GM12874 (cell line): ENCODE measurements around the gene FAM210A.

ENCODE experiments used
- TF ChIP-seq, protein P1 (sequence below): IDR thresholded peaks from 2 replicates; pipeline ENCODE4 v1.5.1; 2011; ENCODE audit warnings: low read depth, mild to moderate bottlenecking, control low read depth, low read length, moderate library complexity; ENCODE audit not compliant: insufficient read depth

Gene FAM210A

DNA sequence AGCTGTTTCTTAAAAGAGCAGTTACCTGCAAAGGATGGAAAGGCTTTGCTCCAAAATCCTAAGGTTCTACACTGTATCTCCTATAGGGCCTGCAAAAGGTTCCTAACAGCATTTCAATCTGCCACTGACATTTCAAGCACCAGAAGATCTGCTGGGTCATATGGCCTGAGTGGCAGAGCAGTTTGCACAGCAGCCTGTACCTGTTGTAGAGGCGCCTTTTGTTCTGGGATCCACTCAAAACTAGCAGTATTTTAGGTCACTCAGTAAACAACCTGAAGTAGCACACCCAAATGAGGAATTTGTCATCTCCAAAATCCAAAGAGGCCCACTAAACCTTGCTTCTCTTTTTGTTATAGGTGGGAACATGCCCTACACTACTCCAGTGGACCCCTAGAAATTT lies 6.2 kb downstream of the FAM210A start:
- TF ChIP-seq, protein P1, sequence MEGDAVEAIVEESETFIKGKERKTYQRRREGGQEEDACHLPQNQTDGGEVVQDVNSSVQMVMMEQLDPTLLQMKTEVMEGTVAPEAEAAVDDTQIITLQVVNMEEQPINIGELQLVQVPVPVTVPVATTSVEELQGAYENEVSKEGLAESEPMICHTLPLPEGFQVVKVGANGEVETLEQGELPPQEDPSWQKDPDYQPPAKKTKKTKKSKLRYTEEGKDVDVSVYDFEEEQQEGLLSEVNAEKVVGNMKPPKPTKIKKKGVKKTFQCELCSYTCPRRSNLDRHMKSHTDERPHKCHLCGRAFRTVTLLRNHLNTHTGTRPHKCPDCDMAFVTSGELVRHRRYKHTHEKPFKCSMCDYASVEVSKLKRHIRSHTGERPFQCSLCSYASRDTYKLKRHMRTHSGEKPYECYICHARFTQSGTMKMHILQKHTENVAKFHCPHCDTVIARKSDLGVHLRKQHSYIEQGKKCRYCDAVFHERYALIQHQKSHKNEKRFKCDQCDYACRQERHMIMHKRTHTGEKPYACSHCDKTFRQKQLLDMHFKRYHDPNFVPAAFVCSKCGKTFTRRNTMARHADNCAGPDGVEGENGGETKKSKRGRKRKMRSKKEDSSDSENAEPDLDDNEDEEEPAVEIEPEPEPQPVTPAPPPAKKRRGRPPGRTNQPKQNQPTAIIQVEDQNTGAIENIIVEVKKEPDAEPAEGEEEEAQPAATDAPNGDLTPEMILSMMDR = no peak

DNA sequence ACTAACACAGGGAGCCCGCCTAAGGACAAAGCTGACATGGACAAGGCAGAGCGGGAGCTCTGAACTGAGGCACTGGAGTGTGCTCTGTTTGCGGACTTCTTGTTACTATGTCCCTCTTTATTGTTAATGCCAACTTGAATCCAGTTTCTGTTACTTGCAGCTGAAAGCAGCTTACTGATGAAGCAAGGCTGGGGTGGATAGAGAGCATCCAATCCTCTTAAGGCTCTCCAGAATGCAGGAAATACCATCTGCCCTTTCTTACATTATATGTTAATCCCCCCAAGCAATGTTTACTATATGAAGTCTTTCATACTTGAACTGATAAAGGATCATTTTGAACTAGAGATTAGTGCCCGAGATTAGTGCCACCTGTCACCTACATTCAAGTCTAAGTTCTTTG lies 9.4 kb downstream of the FAM210A start:
- TF ChIP-seq, protein P1 = no peak

DNA sequence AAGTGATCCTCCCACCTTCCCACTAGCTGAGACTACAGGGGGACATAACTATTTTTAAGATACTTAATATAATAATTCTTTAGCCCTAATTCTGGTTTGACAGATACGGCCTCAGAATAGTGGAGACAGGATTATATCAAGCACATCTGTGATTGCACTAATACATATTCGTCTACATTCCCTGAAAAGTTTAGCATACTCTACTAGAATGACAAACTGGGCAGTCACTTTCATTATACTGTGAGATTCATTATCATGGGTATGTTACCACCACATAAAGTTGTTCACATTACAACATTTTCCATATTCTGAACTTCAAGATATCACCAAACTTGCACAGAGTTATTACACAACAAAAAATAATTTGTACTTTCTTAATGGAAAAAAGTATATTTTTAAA lies 11.0 kb downstream of the FAM210A start:
- TF ChIP-seq, protein P1 = no peak

DNA sequence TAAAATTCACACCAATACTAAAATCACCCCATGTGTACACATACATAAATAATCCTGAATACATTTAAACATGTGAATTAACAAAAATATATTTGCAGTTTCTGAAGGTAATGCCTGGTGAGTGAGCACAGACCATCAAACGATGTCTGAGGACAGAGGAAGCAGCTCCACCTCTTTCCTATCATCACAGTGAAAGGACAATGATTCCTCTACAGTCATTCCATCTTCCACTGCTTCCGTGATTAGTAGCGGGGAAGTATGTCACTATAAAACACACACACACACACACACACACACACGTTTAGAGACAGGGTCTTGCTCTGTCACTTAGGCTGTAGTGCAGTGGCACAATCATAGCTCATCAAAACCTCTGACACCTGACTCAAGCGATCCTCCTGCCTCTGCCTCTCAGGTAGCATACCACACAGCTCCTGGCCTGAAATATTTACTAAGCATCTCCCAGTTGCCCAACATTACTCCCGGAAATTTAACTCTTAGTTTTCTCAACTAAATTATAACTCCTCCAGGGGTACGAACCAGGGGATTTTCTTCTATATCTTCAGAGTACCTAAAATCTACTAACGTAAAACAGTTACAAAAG lies 12.8 kb downstream of the FAM210A start:
- TF ChIP-seq, protein P1 = no peak

DNA sequence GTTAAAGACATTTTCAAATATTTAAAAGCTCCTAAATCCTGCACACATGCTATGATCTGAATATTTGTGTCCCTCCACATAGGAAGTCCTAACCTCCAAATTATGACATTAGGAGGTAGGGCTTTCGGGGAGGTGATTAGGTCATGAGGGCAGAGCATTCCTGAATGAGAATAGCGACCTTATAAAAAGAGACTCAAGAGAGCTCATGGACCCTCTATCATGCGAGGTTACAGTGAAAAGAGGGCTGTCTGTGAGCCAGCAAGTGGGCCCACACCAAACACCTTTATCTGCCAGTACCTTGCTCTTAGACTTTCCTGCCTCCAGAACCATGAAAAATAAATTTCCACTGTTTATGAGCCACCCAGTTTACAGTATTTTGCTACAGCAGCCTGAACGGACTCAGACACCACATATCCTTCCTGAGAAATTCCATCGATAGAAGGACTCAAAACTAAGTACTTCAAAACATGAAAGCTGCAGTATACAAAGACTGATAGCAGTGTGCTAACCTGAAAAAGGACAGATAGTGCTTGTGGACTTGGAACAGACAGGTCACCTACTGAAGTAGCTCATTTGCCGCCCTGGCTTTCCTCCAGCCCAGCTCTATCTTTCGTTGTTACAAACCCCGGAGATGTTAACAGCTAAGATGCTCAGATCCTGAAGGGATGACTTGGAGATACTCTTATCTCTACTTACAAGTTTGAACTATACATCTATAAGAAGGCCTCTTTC lies 13.8 kb downstream of the FAM210A start:
- TF ChIP-seq, protein P1 = no peak

DNA sequence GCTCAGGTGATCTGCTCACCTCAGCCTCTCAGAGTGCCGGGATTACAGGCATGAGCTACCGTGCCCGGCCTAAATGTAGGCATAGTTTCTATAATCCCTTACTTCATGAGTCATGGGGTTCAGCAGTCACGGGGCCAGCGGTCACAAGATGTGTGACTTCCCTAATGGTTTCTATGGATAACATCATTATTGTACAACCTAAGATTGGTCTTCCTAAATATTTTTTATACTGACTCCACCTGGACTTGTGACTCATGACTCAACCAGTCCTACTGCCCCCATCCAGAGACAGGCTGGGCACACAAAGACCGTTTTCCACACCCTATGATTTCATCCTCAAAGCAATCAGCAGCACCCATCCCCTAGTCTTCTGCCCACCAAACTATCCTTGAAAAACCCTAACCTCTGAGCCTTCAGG lies 15.9 kb downstream of the FAM210A start:
- TF ChIP-seq, protein P1 = no peak

DNA sequence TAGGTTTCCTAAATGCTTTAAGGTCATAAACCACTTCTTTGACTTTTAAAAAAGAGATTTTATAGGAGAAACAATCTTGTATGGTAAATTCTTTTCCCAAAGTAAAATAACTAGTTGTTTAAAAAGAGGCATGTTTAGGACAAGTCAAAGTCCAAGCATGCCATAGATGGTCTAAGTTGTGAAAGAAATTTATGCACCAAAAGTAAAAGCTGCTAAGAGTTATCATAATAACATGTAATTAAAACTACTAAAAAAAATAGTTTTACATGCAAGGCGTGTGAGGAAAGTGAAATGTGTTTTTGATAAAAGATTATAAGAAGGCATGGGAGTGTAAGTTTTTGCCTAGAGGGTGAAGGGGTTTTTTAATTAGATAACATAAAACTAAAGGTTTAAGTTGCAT lies 22.5 kb downstream of the FAM210A start:
- TF ChIP-seq, protein P1 = no peak
